ENCODE data around the gene HEXA.

Gene HEXA

DNA sequence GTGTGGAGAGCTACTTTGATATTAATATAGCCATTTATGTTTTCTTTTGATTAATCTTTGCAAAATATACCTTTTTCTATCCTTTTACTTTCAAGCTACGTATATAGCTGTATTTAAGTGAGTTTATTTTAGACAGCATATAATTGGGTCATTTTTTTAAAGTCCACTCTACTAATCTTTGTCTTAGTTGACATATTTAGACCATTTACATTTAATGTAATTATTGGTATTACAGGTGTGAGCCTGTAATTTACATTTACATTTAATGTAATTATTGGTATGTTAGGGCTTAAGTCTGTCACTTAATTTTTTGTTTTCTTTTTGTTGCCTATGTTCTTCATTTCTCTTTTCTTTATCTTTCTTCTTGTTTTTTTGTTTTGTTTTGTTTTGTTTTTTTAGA lies 52.1 kb downstream of the HEXA start:
- no peak for TF ChIP-seq CTCF (IDR thresholded peaks at IDR 0.05; ENCODE audit: extremely low read depth, missing control alignments)
- DNase-seq (ENCODE audit: low spot score): no peak

DNA sequence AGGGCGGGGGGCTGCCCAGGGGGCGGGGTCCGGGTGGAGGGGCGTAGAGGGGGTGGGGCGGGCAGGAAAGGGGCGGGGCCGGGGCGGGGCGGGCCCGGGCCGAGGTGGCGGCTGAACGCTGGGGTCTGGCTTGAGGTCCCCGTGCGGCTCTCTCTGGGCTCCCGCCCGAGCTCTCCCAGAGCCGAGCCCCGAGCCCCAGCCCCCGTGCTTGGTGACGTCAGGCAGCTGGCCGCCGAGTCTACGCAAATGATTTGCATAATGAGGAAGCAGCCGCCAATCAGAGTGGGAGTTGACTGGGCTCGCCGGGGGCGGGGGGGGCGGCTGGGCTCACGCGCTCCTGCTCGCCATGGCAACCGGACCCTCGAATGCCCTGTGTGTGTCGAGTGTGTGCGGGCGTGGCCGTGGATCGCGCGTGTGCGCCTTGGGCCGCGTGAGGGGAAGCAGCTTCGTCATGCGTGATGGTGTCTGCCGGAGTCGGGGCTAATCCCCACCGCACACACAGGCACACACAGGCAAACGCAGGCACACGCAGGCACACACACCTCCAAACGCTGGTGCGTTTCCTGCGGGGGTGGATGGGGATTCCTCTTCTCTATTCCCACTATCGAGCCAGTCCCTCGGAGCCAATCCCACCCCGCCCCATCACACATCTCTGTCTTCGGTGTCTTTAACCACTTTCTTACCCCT lies 55.7 kb downstream of the HEXA start, which contains the start of gene CELF6:
TSS of gene CELF6 (minus strand) at position 173 of the 687 bp plus-strand sequence. CDS start 283 bp downstream, outside the sequence.
- DNase-seq (ENCODE audit: low spot score): peak; percentile 90
- TF ChIP-seq CTCF (IDR thresholded peaks at IDR 0.05; ENCODE audit: extremely low read depth, missing control alignments): no peak

GRCh38 chr15:72319360-72319984 lies 56.3 kb downstream of the HEXA start:
- peak; percentile 83 for DNase-seq (ENCODE audit: low spot score)
- TF ChIP-seq CTCF (IDR thresholded peaks at IDR 0.05; ENCODE audit: extremely low read depth, missing control alignments): no peak

- TF ChIP-seq CTCF (IDR thresholded peaks at IDR 0.05; ENCODE audit: extremely low read depth, missing control alignments): no peak
- no peak for DNase-seq (ENCODE audit: low spot score)
Observed at GRCh38 chr15:72318408-72318942, 57.3 kb downstream of the HEXA start.

DNA sequence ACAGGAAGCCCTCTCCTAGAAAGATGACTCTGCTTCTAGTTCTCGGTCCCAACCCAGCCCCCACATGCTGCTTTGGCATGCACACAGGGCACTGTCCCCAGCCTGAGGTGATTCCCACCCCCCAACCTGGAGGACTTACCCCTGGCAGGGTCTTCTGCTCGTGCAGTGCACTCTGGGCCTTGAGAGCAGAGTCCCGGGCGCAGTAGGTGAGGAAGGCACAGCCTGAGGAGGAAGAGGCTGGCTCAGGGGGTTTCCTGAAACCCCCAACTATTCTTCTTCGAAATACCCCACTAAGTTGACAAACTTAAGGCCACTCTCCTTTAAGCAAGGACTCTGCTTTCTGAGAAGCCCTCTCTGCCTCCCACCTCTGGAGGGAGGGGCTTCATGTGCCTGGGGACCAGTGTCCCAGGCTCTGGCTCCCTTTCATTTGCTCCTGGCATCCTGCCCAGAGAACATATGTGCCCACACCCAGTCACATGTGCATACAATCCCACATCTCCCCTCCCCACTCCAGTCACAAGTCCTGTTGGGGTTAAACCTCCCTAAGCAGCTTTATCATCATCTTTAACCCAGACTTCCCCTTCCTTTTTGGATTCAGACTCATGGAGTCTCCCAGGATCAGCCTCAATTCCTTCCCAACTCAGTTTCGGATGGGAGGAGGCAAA lies 60.0 kb downstream of the HEXA start:
- no peak for DNase-seq (ENCODE audit: low spot score)
- TF ChIP-seq CTCF (IDR thresholded peaks at IDR 0.05; ENCODE audit: extremely low read depth, missing control alignments): no peak

DNA sequence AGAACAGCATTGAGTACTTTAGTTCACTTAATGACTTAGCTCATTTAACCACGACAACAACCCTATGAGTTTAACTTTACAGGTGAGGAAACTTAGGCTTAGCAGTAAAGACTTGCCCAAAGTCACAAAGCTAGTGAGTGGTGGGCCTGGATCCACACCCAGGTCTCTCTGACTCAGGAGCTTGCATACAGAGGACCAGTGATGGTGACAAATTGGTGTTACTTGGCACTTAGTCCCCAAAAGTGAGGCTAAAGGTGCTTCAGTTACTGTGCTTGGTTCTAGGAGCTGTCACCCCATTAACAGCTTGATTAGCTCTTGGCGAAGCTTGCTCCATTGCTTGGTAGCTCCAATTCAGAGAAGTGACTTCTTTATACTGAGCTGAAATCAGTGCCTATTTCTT lies 61.9 kb downstream of the HEXA start:
- DNase-seq (ENCODE audit: low spot score): no peak
- no peak for TF ChIP-seq CTCF (IDR thresholded peaks at IDR 0.05; ENCODE audit: extremely low read depth, missing control alignments)

- DNase-seq (ENCODE audit: low spot score): no peak
- TF ChIP-seq CTCF (IDR thresholded peaks at IDR 0.05; ENCODE audit: extremely low read depth, missing control alignments): no peak
Observed at GRCh38 chr15:72313448-72313840, 62.4 kb downstream of the HEXA start.
